ENCODE data around the gene PRICKLE2.

GRCh38 chr3:64104691-64105111, 120.6 kb downstream of the PRICKLE2 start:
- TF ChIP-seq ZSCAN16 (tag by site-specific recombination; IDR thresholded peaks at IDR 0.05) = no peak
- no peak for TF ChIP-seq ZNF202 (tag by site-specific recombination; IDR thresholded peaks at IDR 0.05; ENCODE audit: borderline replicate concordance)
- no peak for TF ChIP-seq TCF7L2 (IDR thresholded peaks at IDR 0.05; ENCODE audit: borderline replicate concordance, low read depth, low read length)
- no peak for TF ChIP-seq ZNF530 (tag by site-specific recombination; IDR thresholded peaks at IDR 0.05; ENCODE audit: low read depth)
- no peak for TF ChIP-seq KLF16 (tag by site-specific recombination; IDR thresholded peaks at IDR 0.05)
- no peak for TF ChIP-seq ZNF184 (tag by site-specific recombination; IDR thresholded peaks at IDR 0.05)
- no peak for TF ChIP-seq CTCF (tag by site-specific recombination; IDR thresholded peaks at IDR 0.05)
- no peak for TF ChIP-seq IKZF3 (tag by site-specific recombination; IDR thresholded peaks at IDR 0.05)
- TF ChIP-seq SP2 (tag by site-specific recombination; IDR thresholded peaks at IDR 0.05) = no peak

Data from HEK293 (cell line).